Fibroblast of mammary gland (primary cell): ENCODE data around the gene TRAPPC3L.
A peak's percentile ranks its signal among the peaks of the same experiment; 100 is the strongest.

Experiments
- DNase-seq: peaks from one replicate; pipeline ENCODE4 v3.0.0-alpha.2; 2010; ENCODE audit warnings: low read depth
- H3K4me3 ChIP-seq: 2 replicates; pipeline ENCODE4 v1.5.1; 2011; ENCODE audit warnings: low read depth, mild to moderate bottlenecking, low read length, moderate library complexity; ENCODE audit not compliant: control insufficient read depth
- TF ChIP-seq, protein P1 (sequence below): conservative IDR thresholded peaks from 2 replicates; pipeline ENCODE4 v1.5.1; 2011; ENCODE audit warnings: low read depth, low read length, inconsistent platforms; ENCODE audit not compliant: control insufficient read depth, insufficient read depth

TRAPPC3L gene

DNA sequence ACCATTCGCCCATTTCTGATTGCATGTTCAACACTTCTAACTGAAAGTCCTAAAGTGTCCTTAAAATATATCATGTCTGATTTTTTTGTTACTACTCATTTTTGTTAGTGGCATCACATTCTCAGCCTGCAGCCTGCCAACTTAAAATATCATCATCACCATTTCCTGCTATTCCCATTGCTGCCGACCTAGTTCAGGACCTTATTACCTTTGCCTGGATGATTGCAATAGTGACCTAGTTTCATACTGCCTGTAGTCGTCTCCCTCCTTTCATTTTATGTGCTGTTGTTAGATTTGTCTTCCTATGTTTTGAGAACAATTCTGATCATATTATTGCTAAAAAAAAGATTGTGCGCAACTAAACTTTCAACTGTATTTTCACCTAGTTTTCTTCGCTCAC lies 32.0 kb upstream of the TRAPPC3L start:
- DNase-seq, result no peak
- TF ChIP-seq, protein P1, sequence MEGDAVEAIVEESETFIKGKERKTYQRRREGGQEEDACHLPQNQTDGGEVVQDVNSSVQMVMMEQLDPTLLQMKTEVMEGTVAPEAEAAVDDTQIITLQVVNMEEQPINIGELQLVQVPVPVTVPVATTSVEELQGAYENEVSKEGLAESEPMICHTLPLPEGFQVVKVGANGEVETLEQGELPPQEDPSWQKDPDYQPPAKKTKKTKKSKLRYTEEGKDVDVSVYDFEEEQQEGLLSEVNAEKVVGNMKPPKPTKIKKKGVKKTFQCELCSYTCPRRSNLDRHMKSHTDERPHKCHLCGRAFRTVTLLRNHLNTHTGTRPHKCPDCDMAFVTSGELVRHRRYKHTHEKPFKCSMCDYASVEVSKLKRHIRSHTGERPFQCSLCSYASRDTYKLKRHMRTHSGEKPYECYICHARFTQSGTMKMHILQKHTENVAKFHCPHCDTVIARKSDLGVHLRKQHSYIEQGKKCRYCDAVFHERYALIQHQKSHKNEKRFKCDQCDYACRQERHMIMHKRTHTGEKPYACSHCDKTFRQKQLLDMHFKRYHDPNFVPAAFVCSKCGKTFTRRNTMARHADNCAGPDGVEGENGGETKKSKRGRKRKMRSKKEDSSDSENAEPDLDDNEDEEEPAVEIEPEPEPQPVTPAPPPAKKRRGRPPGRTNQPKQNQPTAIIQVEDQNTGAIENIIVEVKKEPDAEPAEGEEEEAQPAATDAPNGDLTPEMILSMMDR, result no peak
- H3K4me3 ChIP-seq, result no peak overlapping the region

DNA sequence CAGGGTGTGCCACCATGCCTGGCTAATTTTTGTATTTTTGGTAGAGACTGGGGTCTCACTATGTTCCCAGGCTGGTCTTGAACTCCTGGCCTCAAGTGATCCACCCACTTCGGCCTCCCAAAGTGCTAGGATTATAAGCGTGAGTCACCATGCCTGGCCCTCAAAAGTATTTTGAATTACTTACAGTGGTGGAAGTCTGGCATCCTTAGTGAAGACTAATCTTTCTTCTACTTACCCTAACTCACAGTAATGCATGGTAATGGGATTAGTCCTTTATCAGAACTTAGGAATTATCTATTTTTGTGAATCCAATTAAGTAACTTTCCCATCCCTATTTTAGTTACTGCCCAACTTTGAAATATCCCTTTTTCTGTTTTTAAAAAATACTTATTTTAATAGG lies 29.7 kb upstream of the TRAPPC3L start:
- DNase-seq, result no peak
- TF ChIP-seq, protein P1, result no peak
- no peak overlapping the region for H3K4me3 ChIP-seq

DNA sequence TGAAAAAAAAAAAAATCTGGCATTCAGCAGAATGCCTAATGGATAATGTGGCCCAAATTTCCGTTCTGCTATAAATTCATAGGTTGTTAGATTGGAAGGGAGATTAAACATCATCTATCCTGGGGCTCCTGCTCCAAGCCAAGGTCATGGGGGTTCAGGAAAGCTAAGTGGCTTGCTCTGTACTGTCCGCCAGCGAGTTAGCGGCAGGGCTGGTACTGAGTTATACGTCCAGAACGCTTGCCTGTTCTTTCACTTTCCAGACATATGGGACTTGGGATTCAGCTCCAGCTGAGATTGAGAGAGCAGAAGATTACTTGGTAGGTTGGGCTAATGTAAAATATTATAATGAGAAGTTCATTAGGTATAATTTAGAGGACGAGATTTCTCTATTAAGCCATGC lies 26.7 kb upstream of the TRAPPC3L start:
- DNase-seq, result peak; percentile 53
- peak overlapping the region; percentile 98 for H3K4me3 ChIP-seq
- TF ChIP-seq, protein P1, result no peak

DNA sequence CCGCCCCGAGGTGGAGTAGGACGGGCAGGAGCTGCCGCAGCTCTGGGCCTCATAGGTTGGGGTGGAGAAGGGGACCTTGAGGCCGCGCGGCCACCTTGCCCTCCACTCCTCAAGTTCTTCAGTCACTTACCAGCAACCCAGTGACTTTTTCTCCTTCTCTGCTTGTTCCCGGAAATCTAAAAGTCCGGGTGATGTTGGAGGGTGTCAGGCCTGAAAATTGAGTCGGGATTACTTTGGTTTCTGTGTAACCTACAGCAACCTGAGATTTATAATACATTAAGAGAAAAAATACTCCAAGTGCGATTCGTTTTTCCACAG lies 26.2 kb upstream of the TRAPPC3L start:
- TF ChIP-seq, protein P1, result no peak
- peak overlapping the region; percentile 98 for H3K4me3 ChIP-seq
- DNase-seq, result no peak

DNA sequence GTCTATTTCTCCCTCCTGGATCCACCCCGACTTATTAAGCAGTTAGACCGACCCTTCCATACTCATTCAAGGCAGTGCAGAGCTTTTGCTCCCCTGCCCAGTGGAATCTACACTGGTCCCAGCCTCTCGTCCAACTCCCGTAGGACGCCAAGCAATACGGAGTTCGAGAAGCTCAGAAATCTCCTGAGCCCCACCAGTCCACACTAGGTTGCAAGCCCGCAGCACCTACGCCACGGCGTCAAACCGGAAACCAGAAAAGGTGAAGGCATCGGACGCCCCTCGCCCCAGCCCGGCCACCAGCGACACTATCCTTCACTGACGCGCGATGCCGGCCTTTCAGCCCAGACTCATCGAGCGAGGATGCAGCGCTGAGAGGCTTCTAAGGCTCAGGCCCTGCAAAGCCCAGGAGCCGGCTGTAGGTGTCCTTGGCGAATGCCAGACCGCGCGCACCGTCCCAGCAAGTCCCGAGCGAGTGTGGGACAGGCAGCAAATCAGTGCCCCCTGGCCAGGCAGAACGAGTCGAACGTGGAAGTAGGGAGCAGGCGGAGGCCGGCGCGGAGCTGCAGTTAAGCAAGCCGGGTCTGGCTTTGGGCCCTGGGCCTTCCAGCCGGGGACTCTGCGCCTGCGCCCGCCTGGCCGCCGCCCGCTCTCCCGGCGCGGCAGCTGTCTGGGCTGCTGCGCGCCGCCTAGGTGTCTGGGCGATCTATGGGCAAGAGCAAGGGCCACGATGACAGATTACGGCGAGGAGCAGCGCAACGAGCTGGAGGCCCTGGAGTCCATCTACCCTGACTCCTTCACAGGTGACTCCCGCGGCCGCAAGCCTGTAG lies 25.6 kb upstream of the TRAPPC3L start, which contains the start of gene RWDD1:
RWDD1 (plus strand) TSS at position 649 of the 827 bp plus-strand sequence; CDS start at position 728, 79 bp downstream.
- peak; percentile 99 for DNase-seq
- TF ChIP-seq, protein P1, result no peak
- peak within 1 kb of the TSS; percentile 98 for H3K4me3 ChIP-seq

DNA sequence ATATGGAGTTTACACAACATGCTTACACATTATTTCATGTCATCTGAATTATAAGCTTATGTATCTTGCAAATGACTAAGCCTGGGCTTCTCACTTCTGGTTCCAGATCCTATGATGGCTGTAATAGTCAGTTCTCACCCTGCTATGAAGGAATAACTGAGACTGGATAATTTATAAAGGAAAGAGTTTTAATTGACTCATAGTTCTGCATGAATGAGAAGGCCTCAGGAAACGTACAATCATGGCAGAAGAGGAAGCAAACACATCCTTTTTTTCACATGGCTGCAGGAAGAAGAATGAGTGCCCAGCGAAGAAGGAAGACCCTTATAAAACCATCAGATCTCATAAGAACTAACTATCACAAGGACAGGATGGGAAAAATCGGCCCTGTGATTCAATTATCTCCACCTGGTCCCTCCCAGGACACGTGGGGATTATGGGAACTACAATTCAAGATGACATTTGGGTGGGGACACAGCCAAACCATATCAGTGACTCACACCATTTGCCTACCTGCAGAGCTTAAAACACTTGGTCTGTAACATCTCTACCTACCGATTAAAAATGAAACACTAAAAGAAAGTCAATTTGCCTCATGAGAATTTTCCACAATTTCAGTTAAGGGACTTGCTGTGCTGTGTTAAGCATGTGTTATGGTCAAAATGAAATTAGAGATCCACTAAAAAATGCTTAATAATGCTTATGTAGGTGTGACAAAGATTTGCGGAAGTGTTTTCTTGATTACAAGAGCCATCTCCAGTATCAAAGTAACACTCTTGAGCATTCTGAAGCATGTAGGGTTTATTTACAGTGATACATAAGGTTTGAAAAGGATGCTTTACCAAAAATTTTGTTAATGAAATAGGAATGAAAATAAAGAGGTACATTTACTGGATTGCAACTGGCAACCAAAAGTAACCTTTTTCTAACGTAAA lies 23.6 kb upstream of the TRAPPC3L start:
- TF ChIP-seq, protein P1, result no peak
- no peak for DNase-seq
- no peak overlapping the region for H3K4me3 ChIP-seq
